ENCODE results near the gene MEOX2.

Gene MEOX2

GRCh38 chr7:15680446-15680845 lies 6.0 kb downstream of the MEOX2 start (continued):
- TF ChIP-seq ESRRG (CRISPR knock-in tag; IDR thresholded peaks at IDR 0.05) = no peak
- no peak for TF ChIP-seq GLIS3 (CRISPR knock-in tag; IDR thresholded peaks at IDR 0.05)
- no peak for TF ChIP-seq ZNF70 (CRISPR knock-in tag; IDR thresholded peaks at IDR 0.05)
- TF ChIP-seq OSR1 (CRISPR knock-in tag; IDR thresholded peaks at IDR 0.05) = no peak

GRCh38 chr7:15679306-15679705 lies 7.2 kb downstream of the MEOX2 start:
- ATAC-seq = no peak
- no peak for TF ChIP-seq OSR1 (CRISPR knock-in tag; IDR thresholded peaks at IDR 0.05)
- no peak for TF ChIP-seq ZNF565 (CRISPR knock-in tag; conservative IDR thresholded peaks at IDR 0.05; ENCODE audit: low read depth)
- TF ChIP-seq ARNTL (CRISPR knock-in tag; IDR thresholded peaks at IDR 0.05; ENCODE audit: borderline replicate concordance, low read depth) = no peak
- TF ChIP-seq ESRRG (CRISPR knock-in tag; IDR thresholded peaks at IDR 0.05) = no peak
- no peak for TF ChIP-seq CSDC2 (CRISPR knock-in tag; IDR thresholded peaks at IDR 0.05)
- TF ChIP-seq TCF4 (CRISPR knock-in tag; IDR thresholded peaks at IDR 0.05; ENCODE audit: borderline replicate concordance) = no peak
- TF ChIP-seq CREB5 (CRISPR knock-in tag; IDR thresholded peaks at IDR 0.05; ENCODE audit: low read depth) = no peak
- no peak for TF ChIP-seq SNAI2 (CRISPR knock-in tag; IDR thresholded peaks at IDR 0.05)
- TF ChIP-seq TOX (CRISPR knock-in tag; IDR thresholded peaks at IDR 0.05; ENCODE audit: borderline replicate concordance) = no peak
- no peak for TF ChIP-seq PPARA (CRISPR knock-in tag; IDR thresholded peaks at IDR 0.05; ENCODE audit: borderline replicate concordance)
- TF ChIP-seq BACH2 (CRISPR knock-in tag; IDR thresholded peaks at IDR 0.05; ENCODE audit: borderline replicate concordance) = no peak
- TF ChIP-seq ZNF70 (CRISPR knock-in tag; IDR thresholded peaks at IDR 0.05) = no peak
- no peak for TF ChIP-seq TSHZ2 (CRISPR knock-in tag; IDR thresholded peaks at IDR 0.05)
- TF ChIP-seq ZFP30 (CRISPR knock-in tag; IDR thresholded peaks at IDR 0.05) = no peak
- no peak for TF ChIP-seq GLIS3 (CRISPR knock-in tag; IDR thresholded peaks at IDR 0.05)
- TF ChIP-seq RARB (CRISPR knock-in tag; IDR thresholded peaks at IDR 0.05) = no peak
- TF ChIP-seq CSRNP3 (CRISPR knock-in tag; IDR thresholded peaks at IDR 0.05) = no peak

- ATAC-seq = no peak
- TF ChIP-seq ESRRG (CRISPR knock-in tag; IDR thresholded peaks at IDR 0.05) (no peak), SNAI2 (CRISPR knock-in tag; IDR thresholded peaks at IDR 0.05) (no peak), RARB (CRISPR knock-in tag; IDR thresholded peaks at IDR 0.05) (no peak), ZC3H10 (CRISPR knock-in tag; IDR thresholded peaks at IDR 0.05) (no peak), CSRNP3 (CRISPR knock-in tag; IDR thresholded peaks at IDR 0.05) (no peak)
Observed at GRCh38 chr7:15678653-15679052, 7.8 kb downstream of the MEOX2 start.

GRCh38 chr7:15675379-15675778 lies 11.1 kb downstream of the MEOX2 start:
- no peak for ATAC-seq
- TF ChIP-seq CREB5 (CRISPR knock-in tag; IDR thresholded peaks at IDR 0.05; ENCODE audit: low read depth) (no peak), ISL1 (CRISPR knock-in tag; IDR thresholded peaks at IDR 0.05) (no peak), TCF4 (CRISPR knock-in tag; IDR thresholded peaks at IDR 0.05; ENCODE audit: borderline replicate concordance) (no peak), SNAI2 (CRISPR knock-in tag; IDR thresholded peaks at IDR 0.05) (no peak), POU6F1 (CRISPR knock-in tag; IDR thresholded peaks at IDR 0.05; ENCODE audit: borderline replicate concordance, low read depth) (no peak), CSDC2 (CRISPR knock-in tag; IDR thresholded peaks at IDR 0.05) (no peak), RARB (CRISPR knock-in tag; IDR thresholded peaks at IDR 0.05) (no peak)
